SK-N-SH treated with all-trans-retinoic acid at 6 μM for 48 hours (cell line): ENCODE measurements around the gene FARP1.

ENCODE experiments used
- CREB5 ChIP-seq: fragments of 250-450 bp; sonication (Bioruptor Pico); IDR thresholded peaks from 2 replicates; pipeline ENCODE4 v1.5.1; 2020; ENCODE audit warnings: low read depth, mild to moderate bottlenecking, moderate library complexity
- CSDC2 ChIP-seq: fragments of 250-450 bp; sonication (Bioruptor Pico); IDR thresholded peaks from 2 replicates; pipeline ENCODE4 v1.5.0; 2020; ENCODE audit warnings: mild to moderate bottlenecking, moderate library complexity
- ISL1 ChIP-seq: fragments of 250-450 bp; sonication (Bioruptor Pico); IDR thresholded peaks from 2 replicates; pipeline ENCODE4 v2.1.2; 2022; ENCODE audit warnings: mild to moderate bottlenecking, moderate library complexity
- OSR1 ChIP-seq: fragments of 250-450 bp; sonication (Bioruptor Pico); IDR thresholded peaks from 2 replicates; pipeline ENCODE4 v1.8.0; 2022; ENCODE audit warnings: moderate library complexity, mild to moderate bottlenecking, inconsistent platforms
- PPARA ChIP-seq: fragments of 250-450 bp; sonication (Bioruptor Pico); IDR thresholded peaks from 2 replicates; pipeline ENCODE4 v1.5.0; 2020; ENCODE audit warnings: mild to moderate bottlenecking, borderline replicate concordance
- RARB ChIP-seq: fragments of 250-450 bp; sonication (Bioruptor Pico); IDR thresholded peaks from 2 replicates; pipeline ENCODE4 v1.8.0; 2021; ENCODE audit warnings: mild to moderate bottlenecking, moderate library complexity
- ZFP30 ChIP-seq: fragments of 450-650 bp; formaldehyde crosslinking; IDR thresholded peaks from 2 replicates; pipeline ENCODE4 v1.5.0; 2022; ENCODE audit warnings: mild to moderate bottlenecking, moderate library complexity
- TF ChIP-seq, protein P1 (sequence below): fragments of 250-450 bp; sonication (Bioruptor Pico); IDR thresholded peaks from 2 replicates; pipeline ENCODE4 v1.5.0; 2020; ENCODE audit warnings: mild to moderate bottlenecking, moderate library complexity

DNA sequence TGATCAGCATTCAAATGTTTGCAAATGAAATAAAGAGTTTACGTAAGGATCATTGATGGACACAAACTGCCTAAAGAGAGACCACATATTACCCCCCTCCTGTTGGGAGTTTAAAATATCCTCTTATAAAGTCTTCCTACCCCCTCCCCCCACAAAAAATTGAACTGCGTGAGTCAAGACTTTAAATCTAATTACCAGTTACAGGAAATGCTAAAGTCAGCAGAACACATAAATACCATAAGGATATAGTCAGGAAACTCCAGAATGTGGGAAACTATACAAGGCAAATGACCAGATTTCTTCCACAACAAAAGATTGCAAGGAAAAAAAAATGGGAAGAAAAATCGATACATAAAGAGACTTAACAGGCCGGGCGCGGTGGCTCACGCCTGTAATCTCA lies 44.4 kb upstream of the FARP1 start:
- no peak for TF ChIP-seq ZFP30 (CRISPR knock-in tag)
- TF ChIP-seq PPARA (CRISPR knock-in tag), result no peak
- TF ChIP-seq CSDC2 (CRISPR knock-in tag), result no peak
- TF ChIP-seq RARB (CRISPR knock-in tag), result no peak
- no peak for TF ChIP-seq CREB5 (CRISPR knock-in tag)
- TF ChIP-seq OSR1 (CRISPR knock-in tag), result no peak
- TF ChIP-seq, protein P1, sequence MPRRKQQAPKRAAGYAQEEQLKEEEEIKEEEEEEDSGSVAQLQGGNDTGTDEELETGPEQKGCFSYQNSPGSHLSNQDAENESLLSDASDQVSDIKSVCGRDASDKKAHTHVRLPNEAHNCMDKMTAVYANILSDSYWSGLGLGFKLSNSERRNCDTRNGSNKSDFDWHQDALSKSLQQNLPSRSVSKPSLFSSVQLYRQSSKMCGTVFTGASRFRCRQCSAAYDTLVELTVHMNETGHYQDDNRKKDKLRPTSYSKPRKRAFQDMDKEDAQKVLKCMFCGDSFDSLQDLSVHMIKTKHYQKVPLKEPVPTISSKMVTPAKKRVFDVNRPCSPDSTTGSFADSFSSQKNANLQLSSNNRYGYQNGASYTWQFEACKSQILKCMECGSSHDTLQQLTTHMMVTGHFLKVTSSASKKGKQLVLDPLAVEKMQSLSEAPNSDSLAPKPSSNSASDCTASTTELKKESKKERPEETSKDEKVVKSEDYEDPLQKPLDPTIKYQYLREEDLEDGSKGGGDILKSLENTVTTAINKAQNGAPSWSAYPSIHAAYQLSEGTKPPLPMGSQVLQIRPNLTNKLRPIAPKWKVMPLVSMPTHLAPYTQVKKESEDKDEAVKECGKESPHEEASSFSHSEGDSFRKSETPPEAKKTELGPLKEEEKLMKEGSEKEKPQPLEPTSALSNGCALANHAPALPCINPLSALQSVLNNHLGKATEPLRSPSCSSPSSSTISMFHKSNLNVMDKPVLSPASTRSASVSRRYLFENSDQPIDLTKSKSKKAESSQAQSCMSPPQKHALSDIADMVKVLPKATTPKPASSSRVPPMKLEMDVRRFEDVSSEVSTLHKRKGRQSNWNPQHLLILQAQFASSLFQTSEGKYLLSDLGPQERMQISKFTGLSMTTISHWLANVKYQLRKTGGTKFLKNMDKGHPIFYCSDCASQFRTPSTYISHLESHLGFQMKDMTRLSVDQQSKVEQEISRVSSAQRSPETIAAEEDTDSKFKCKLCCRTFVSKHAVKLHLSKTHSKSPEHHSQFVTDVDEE, result no peak
- peak; percentile 44 for TF ChIP-seq ISL1 (CRISPR knock-in tag)
